ENCODE data around the gene FAM83C.

DNA sequence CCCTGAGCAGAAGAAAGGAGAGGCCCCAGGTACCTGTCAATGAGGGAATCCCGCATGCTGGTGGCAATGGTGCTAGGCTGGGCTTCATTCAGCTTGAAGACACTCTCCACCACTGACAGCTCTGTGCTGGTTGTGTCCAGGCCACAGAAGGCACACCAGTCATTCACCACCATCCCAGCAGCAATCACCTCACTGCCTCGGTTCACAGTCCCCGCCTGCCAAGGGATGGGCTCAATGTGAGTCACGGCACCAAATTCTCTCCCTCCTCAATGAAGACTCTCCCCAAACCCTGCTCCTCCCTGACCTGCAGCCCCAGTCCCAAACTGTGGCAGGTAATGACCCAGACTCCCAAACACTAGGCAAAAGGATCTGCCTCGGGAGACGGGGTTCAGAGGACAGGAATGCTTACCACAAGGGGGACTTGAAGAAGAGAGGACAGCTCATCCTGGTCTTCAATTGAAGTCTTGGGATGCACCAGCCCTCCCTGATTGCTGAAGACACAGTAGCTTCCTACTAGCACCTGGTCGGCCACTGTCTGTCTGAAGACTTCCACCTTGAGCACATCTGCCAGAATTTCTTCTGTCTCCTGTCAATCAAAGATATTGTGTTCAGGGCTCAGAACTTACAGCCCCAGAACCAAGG, 12.6 kb downstream of the FAM83C start:
- TF ChIP-seq, protein P1, sequence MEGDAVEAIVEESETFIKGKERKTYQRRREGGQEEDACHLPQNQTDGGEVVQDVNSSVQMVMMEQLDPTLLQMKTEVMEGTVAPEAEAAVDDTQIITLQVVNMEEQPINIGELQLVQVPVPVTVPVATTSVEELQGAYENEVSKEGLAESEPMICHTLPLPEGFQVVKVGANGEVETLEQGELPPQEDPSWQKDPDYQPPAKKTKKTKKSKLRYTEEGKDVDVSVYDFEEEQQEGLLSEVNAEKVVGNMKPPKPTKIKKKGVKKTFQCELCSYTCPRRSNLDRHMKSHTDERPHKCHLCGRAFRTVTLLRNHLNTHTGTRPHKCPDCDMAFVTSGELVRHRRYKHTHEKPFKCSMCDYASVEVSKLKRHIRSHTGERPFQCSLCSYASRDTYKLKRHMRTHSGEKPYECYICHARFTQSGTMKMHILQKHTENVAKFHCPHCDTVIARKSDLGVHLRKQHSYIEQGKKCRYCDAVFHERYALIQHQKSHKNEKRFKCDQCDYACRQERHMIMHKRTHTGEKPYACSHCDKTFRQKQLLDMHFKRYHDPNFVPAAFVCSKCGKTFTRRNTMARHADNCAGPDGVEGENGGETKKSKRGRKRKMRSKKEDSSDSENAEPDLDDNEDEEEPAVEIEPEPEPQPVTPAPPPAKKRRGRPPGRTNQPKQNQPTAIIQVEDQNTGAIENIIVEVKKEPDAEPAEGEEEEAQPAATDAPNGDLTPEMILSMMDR (IDR thresholded peaks at IDR 0.05), result no peak
- TF ChIP-seq EP300 (IDR thresholded peaks at IDR 0.05) (no peak), POLR2A (IDR thresholded peaks at IDR 0.05) (no peak)
